A204.1 (cell line): ENCODE data around the gene SLC22A7.
"Not testable (repeated sequence)": the region's sequence is repeated elsewhere in the genome, so short reads cannot be mapped to it uniquely, and the experiment has no call there.

ENCODE experiments used
- FAIRE-seq: peaks from 2 replicates; lab custom pipeline; 2012; peaks lifted over from hg19 to GRCh38; lab: Jason Lieb, UNC

SLC22A7 gene

GRCh38 chr6:43346243-43346642, 48.2 kb downstream of the SLC22A7 start:
- not testable (repeated sequence) for FAIRE-seq

GRCh38 chr6:43347021-43347420, 49.0 kb downstream of the SLC22A7 start:
- FAIRE-seq: no peak

- no peak for FAIRE-seq
Measured at GRCh38 chr6:43347444-43347843, 49.4 kb downstream of the SLC22A7 start.

GRCh38 chr6:43351951-43352350, 53.9 kb downstream of the SLC22A7 start:
- not testable (repeated sequence) for FAIRE-seq
